Neural cell (in vitro differentiated cells): ENCODE data around the gene CHST11.

Experiments used
- EP300 ChIP-seq: fragments of 450-650 bp; conservative IDR thresholded peaks from 2 replicates; pipeline ENCODE4 v1.6.1; 2014; ENCODE audit warnings: antibody characterized with exemption, mild to moderate bottlenecking, moderate library complexity; ENCODE audit not compliant: poor library complexity, severe bottlenecking
- EZH2 ChIP-seq: fragments of 200-600, 300-800 bp; shearing (Covaris generic), sonication (generic); IDR thresholded peaks from 2 replicates; pipeline ENCODE4 v1.6.1; 2014; ENCODE audit warnings: antibody characterized with exemption, low read length, borderline replicate concordance, mild to moderate bottlenecking; ENCODE audit not compliant: insufficient read depth, poor library complexity, severe bottlenecking
- POLR2AphosphoS5 ChIP-seq: IDR thresholded peaks from 2 replicates; pipeline ENCODE4 v1.6.1; 2012
- RAD21 ChIP-seq: fragments of 450-650 bp; conservative IDR thresholded peaks from 2 replicates; pipeline ENCODE4 v1.6.1; 2014; ENCODE audit warnings: antibody characterized with exemption, mild to moderate bottlenecking, moderate library complexity
- TF ChIP-seq, protein P1 (sequence below): fragments of 450-650 bp; IDR thresholded peaks from 2 replicates; pipeline ENCODE4 v1.5.1; 2014; ENCODE audit warnings: antibody characterized with exemption, mild to moderate bottlenecking, moderate library complexity; ENCODE audit not compliant: poor library complexity, severe bottlenecking
- TF ChIP-seq, protein P2 (sequence below): IDR thresholded peaks from 2 replicates; pipeline ENCODE4 v1.6.1; 2012; ENCODE audit warnings: borderline replicate concordance

DNA sequence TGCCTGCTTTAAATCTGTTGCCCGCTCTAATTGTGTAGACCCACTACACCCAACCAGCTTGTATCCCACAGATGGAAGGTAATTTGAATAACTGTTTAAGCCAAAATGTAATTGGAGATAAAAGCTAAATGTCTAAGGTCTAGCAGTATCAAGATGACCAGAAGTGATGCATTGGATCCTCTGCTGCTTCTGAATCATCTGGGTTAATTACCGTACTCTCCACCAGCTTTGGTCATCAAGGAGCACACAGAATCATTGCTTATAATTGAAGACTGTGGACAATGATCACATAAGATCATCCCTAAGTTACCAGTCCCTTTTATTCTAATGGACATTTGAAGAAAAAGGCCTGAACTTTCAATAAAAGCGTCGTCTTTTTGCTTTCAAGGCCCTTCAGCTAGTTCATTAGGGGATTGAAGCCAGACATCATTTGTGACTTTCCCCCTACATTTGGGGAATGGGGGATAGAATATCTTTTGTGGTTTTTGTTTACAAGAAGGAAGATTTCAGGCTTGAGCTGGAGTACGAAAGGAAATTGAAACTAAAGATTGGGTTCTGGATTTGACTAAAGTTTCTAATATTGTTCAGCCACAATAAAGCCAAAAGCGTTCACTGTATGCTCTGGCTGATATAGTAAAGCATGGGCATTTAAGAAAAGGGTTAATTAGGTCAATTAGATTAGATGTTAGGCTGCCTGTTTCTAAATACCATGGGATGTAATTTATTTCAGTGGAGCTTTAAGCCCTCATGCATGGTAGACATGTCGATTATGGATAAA lies 123.2 kb downstream of the CHST11 start:
- no peak for TF ChIP-seq EP300
- TF ChIP-seq, protein P1, sequence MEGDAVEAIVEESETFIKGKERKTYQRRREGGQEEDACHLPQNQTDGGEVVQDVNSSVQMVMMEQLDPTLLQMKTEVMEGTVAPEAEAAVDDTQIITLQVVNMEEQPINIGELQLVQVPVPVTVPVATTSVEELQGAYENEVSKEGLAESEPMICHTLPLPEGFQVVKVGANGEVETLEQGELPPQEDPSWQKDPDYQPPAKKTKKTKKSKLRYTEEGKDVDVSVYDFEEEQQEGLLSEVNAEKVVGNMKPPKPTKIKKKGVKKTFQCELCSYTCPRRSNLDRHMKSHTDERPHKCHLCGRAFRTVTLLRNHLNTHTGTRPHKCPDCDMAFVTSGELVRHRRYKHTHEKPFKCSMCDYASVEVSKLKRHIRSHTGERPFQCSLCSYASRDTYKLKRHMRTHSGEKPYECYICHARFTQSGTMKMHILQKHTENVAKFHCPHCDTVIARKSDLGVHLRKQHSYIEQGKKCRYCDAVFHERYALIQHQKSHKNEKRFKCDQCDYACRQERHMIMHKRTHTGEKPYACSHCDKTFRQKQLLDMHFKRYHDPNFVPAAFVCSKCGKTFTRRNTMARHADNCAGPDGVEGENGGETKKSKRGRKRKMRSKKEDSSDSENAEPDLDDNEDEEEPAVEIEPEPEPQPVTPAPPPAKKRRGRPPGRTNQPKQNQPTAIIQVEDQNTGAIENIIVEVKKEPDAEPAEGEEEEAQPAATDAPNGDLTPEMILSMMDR: no peak
- no peak for TF ChIP-seq RAD21
- no peak for TF ChIP-seq EZH2
- TF ChIP-seq POLR2AphosphoS5: no peak
- TF ChIP-seq, protein P2, sequence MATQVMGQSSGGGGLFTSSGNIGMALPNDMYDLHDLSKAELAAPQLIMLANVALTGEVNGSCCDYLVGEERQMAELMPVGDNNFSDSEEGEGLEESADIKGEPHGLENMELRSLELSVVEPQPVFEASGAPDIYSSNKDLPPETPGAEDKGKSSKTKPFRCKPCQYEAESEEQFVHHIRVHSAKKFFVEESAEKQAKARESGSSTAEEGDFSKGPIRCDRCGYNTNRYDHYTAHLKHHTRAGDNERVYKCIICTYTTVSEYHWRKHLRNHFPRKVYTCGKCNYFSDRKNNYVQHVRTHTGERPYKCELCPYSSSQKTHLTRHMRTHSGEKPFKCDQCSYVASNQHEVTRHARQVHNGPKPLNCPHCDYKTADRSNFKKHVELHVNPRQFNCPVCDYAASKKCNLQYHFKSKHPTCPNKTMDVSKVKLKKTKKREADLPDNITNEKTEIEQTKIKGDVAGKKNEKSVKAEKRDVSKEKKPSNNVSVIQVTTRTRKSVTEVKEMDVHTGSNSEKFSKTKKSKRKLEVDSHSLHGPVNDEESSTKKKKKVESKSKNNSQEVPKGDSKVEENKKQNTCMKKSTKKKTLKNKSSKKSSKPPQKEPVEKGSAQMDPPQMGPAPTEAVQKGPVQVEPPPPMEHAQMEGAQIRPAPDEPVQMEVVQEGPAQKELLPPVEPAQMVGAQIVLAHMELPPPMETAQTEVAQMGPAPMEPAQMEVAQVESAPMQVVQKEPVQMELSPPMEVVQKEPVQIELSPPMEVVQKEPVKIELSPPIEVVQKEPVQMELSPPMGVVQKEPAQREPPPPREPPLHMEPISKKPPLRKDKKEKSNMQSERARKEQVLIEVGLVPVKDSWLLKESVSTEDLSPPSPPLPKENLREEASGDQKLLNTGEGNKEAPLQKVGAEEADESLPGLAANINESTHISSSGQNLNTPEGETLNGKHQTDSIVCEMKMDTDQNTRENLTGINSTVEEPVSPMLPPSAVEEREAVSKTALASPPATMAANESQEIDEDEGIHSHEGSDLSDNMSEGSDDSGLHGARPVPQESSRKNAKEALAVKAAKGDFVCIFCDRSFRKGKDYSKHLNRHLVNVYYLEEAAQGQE: no peak
